ENCODE measurements around the gene TBRG4. TPM values are rescaled to one million over a fixed set of nuclear protein-coding genes. Genes with fewer than 3 reads are reported as not detected.
"Not testable (repeated sequence)": the region's sequence is repeated elsewhere in the genome, so short reads cannot be mapped to it uniquely, and the experiment has no call there.

Gene TBRG4
- total RNA-seq, 1 donor from 2014 or later: 216 TPM

DNA sequence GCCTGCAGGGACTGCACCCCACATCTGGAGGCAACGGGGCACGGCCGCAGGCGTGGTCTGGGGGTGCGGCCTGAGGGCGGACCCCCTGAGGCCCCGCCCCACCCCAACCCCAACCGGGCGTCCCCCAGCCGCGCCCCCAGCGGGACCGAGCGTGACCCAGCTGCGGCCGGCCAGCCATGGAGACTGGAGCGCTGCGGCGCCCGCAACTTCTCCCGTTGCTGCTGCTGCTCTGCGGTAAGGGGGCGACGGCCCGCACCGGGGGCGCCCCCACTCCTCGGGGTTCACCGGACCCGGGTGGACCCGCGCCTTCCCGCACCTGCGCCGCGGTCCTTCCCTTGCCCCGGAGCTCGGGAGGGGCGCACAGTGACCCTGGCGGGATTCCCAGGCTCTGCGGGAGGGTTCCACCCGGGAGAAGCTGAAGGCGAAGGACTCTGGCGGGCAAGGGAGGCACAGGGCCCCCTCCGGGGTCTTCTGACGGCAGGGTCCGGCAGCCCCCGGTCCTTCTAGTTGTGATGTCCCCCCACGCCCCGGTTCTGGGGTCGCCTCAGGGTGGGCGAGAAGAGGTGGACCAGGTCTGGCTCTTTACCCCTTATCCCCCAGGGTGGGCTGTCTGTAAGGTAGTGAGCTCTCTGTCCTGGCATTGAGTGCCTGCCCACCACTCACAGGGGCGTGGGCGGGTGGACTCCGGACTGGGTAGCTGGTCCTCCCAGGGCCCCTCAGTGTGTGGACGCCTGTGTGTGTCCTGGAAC lies 46.3 kb upstream of the TBRG4 start, which contains the start of gene RAMP3:
TSS of gene RAMP3 (plus strand) at position 139 of the 749 bp plus-strand sequence. CDS start at position 177, 38 bp downstream.
- Histone ChIP-seq H3K4me1 (peaks cover 0 to 5% of the 10 kb centered on the region in 2 donors), H3K36me3 (no peaks in the 10 kb centered on the region), H3K9me3 (no peaks in the 10 kb centered on the region), H3K27me3 (no peaks in the 10 kb centered on the region), H3K4me3 (peak within 1 kb of the TSS; percentile 23 to 33), H3K27ac (peak within 1 kb of the TSS in 1 of 2 donors; percentile 40)
- no peak for DNase-seq (ENCODE audit: low spot score in 2 of 2)
- intact Hi-C loops (cut with DNase I): no loop called here
- TF ChIP-seq, protein P1, sequence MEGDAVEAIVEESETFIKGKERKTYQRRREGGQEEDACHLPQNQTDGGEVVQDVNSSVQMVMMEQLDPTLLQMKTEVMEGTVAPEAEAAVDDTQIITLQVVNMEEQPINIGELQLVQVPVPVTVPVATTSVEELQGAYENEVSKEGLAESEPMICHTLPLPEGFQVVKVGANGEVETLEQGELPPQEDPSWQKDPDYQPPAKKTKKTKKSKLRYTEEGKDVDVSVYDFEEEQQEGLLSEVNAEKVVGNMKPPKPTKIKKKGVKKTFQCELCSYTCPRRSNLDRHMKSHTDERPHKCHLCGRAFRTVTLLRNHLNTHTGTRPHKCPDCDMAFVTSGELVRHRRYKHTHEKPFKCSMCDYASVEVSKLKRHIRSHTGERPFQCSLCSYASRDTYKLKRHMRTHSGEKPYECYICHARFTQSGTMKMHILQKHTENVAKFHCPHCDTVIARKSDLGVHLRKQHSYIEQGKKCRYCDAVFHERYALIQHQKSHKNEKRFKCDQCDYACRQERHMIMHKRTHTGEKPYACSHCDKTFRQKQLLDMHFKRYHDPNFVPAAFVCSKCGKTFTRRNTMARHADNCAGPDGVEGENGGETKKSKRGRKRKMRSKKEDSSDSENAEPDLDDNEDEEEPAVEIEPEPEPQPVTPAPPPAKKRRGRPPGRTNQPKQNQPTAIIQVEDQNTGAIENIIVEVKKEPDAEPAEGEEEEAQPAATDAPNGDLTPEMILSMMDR (IDR thresholded peaks at IDR 0.05): no peak

DNA sequence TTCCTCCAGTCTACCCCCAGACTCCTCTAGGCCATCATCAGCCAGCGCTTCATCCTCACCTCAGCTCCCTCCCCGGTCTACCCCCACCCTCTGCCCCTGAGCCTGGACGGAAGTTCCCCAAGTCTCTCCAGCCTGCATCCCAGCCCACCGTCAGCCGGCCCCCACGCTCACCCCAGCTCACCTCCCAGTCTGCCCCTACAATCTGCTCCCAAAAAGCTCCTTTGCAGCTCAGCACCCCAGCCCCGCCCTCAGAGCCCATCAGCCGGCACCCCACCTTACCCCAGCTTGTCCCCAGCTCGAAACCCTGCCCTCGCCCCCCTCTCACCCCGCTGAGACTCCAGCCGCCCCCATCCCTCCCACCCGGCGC lies 45.8 kb upstream of the TBRG4 start:
- H3K4me1 ChIP-seq: peaks cover 0 to 5% of the 10 kb centered on the region in 2 donors
- intact Hi-C loops (cut with DNase I): no loop called here
- no peaks in the 10 kb centered on the region for H3K36me3 ChIP-seq
- H3K27ac ChIP-seq: no peak overlapping the region
- peak overlapping the region; percentile 23 to 33 for H3K4me3 ChIP-seq
- DNase-seq (ENCODE audit: low spot score in 2 of 2): no peak
- H3K27me3 ChIP-seq: no peaks in the 10 kb centered on the region
- H3K9me3 ChIP-seq: no peaks in the 10 kb centered on the region
- TF ChIP-seq, protein P1 (IDR thresholded peaks at IDR 0.05): no peak

DNA sequence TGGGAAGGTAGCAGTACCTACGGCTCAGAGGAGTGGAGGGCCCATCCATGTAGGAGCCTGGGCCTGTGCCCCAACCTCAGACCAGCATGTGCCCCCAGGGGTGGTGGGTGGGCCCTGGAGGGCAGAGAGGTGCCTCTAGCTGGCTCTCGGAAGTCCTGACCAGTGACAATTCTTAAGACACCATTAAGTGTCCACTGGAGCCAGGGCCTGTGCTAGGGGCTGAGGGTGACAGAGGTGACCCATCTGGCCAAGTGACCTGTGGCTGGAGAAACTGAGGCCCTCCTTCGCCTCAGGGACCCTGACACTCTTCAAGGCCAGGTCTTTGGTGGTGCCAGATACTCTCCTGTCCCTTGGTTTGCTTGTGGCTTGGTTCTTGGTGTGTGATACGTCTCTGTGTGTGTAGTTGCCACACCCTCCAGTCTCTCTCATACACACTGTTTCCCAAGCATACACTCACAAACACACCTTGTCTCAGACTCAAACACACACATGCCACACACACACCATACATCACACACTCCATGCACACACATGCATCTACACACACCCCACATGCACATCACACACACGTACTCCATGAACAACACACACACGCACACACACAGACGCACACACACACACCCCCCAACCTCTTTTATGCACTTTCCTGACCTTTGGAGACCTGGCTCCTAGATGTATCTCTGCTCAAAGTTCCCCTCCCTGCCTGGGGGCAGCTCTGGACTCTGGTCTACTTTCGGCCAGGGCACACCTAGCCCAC lies 45.2 kb upstream of the TBRG4 start:
- no peak for DNase-seq (ENCODE audit: low spot score in 2 of 2)
- TF ChIP-seq, protein P1 (IDR thresholded peaks at IDR 0.05): no peak
- H3K4me3 ChIP-seq: no peak overlapping the region
- H3K36me3 ChIP-seq: no peaks in the 10 kb centered on the region
- peaks cover 0 to 5% of the 10 kb centered on the region in 2 donors for H3K4me1 ChIP-seq
- H3K27me3 ChIP-seq: no peaks in the 10 kb centered on the region
- H3K9me3 ChIP-seq: no peaks in the 10 kb centered on the region
- no peak overlapping the region for H3K27ac ChIP-seq
- intact Hi-C loops (cut with DNase I): no loop called here

DNA sequence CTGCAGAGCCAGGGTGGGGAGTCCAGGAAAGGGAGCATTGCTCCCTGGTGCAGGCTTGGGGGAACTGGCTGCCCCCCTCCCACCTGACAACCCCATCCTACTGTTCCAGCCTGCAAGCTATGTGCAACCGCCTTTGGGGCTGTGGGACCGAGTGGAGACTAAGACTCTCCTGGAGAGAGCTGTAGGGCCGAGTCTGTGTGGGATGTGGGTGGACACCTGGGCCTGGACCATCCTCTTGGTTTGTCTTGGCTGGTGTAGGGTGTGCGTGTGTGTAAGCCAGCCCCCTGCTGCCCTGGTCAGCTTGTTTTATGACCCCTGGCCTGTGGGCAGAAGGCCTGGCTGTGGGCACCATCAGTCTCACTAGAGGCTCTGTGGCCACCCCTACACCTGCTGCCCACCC lies 44.4 kb upstream of the TBRG4 start:
- Histone ChIP-seq H3K36me3 (no peaks in the 10 kb centered on the region), H3K27me3 (no peaks in the 10 kb centered on the region), H3K27ac (no peak overlapping the region), H3K9me3 (no peaks in the 10 kb centered on the region), H3K4me3 (no peak overlapping the region), H3K4me1 (peaks cover 0 to 5% of the 10 kb centered on the region in 2 donors)
- TF ChIP-seq, protein P1 (IDR thresholded peaks at IDR 0.05): no peak
- intact Hi-C loops (cut with DNase I): loop anchor here (2.0 kb wide), 1 partner anchor 105 kb away; no protein-coding TSS in a partner anchor
- DNase-seq (ENCODE audit: low spot score in 2 of 2): no peak

DNA sequence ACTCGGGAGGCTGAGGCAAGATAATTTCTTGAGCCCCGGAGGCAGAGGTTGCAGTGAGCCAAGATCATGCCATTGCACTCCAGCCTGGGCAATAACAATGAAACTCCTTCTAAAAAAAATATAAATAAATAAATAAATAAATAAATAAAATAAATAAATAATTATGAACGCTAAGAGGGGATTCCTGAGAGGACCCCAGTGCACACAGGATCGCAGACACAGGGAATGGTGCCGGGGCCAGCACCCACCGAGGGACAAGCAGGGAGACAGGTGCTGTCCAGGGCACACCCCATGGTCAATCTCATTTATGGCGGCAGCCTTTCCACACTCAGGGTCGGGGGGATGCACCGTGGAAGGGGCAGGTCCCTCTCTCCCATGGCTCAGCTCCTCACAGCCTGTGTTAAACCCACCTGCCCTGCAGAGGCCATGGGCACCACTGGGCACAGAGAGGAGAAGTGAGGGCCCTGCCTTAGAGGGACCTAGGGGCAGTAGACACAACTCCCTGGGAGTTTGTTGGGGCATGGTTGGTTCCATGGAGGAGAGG lies 43.9 kb upstream of the TBRG4 start:
- intact Hi-C loops (cut with DNase I): loop anchor here (2.0 kb wide), 1 partner anchor 105 kb away; no protein-coding TSS in a partner anchor
- H3K27me3 ChIP-seq: no peaks in the 10 kb centered on the region
- peaks cover 0 to 5% of the 10 kb centered on the region in 2 donors for H3K4me1 ChIP-seq

DNA sequence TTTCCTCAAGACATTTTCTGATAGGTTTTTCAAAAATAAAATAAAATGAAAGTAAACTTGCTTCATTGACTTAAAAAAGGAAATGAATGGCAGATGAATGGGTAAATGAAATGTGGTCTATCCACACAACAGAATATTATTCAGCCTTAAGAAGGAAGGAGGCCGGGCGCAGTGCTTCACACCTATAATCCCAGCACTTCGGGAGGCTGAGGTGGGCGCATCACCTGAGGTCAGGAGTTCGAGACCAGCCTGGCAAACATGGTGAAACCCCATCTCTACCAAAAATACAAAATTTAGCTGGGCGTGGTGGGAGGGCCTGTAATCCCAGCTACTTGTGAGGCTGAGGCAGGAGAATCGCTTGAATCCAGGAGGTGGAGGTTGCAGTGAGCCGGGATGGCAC lies 42.4 kb upstream of the TBRG4 start:
- intact Hi-C loops (cut with DNase I): loop anchor here (2.0 kb wide), 1 partner anchor 107 kb away; no protein-coding TSS in a partner anchor

More for the DNA sequence above, 43.9 kb upstream of the TBRG4 start:
- TF ChIP-seq, protein P1 (IDR thresholded peaks at IDR 0.05): no peak
- H3K36me3 ChIP-seq: no peaks in the 10 kb centered on the region
- no peaks in the 10 kb centered on the region for H3K9me3 ChIP-seq
- no peak for DNase-seq (ENCODE audit: low spot score in 2 of 2)
- H3K27ac ChIP-seq: no peak overlapping the region
- H3K4me3 ChIP-seq: no peak overlapping the region

More for the DNA sequence above, 42.4 kb upstream of the TBRG4 start:
- not testable (repeated sequence) for H3K27ac ChIP-seq; H3K4me3 ChIP-seq; H3K36me3 ChIP-seq; H3K27me3 ChIP-seq; H3K9me3 ChIP-seq; H3K4me1 ChIP-seq; DNase-seq (ENCODE audit: low spot score in 2 of 2)
